NCI-H510A (cell line): ENCODE results near the gene THEMIS2.
A peak's percentile ranks its signal among the peaks of the same experiment; 100 is the strongest.

Experiments
- DNase-seq: peaks from one replicate; lab custom pipeline; 2025; lab: John Stamatoyannopoulos, UW

THEMIS2 gene

DNA sequence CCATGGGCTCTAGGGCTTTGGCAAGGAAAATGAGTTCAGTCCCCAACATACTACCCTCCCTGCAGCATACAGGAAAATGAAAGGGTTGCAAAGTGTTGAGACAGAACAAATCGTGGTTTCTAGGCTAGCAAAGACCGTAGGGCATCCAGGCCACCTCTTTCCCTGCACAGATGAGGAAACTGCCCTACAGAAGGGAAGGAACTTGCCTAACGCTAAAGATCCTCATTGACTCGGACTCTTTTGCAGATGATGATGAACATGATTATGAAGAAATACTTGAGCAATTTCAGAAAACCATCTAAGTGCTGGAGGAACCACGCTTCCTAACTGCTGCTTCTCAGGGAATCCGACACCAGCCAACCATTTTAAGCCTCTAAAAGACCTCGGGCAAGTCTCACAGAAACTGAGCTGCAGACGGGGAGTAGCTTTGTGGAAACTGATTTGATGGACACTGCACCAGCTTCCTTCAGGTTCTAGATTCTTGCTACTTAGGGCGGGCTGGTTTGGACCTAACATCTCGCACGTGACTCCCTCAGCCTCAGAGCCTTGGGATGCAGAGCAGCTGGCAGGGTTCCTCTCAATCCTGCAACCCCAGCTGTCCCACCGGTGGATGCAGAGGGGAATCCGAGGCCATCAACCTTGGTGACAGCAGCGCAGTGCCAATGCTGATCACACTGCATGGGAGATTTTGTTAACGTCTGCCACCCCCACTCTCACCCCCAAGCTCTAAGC lies 13.4 kb downstream of the THEMIS2 start:
- no peak for DNase-seq

GRCh38 chr1:27886353-27886679 lies 14.0 kb downstream of the THEMIS2 start:
- DNase-seq: no peak

DNA sequence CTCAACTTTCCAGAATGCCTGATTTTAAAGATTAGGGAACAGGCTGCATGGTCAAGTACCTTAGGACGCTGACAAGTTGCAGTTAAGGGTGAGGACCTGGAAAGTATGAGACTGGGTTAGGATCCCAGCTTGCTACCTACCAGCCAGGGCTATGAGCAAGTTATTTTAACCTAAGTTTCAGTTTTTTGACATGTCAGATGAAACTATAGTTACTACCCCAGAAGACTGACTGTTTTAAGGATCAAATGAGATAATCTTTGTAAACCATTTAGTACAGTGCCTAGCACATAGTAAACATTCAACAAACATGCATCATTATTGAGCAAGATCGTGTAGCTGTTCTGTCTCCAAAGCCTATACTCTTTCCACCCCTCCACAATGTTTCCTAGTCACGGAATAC lies 14.4 kb downstream of the THEMIS2 start:
- no peak for DNase-seq

GRCh38 chr1:27887215-27888021 lies 15.1 kb downstream of the THEMIS2 start:
- DNase-seq: no peak

DNA sequence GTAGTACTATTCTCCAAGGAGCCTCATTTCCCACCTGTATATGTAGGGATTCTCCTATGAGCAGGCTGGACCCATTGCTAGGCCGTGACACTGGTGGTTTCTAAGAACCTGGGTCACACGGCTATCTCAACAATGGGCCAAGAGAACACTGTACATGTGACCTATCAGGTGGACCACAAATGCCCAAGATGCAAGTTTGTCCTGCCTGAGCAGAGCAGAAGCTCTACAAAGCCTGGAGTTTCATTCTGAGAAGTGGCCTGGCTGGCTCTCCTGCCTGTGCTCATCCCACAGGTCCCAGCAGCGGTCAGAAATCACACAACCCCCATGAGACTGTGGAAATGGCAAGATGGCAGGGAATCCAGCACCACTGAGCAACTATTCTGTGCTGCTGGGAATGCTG lies 17.2 kb downstream of the THEMIS2 start:
- DNase-seq: no peak

GRCh38 chr1:27891196-27891889 lies 19.0 kb downstream of the THEMIS2 start:
- DNase-seq: no peak

- DNase-seq: no peak
These were observed 22.2 kb downstream of the THEMIS2 start for GRCh38 chr1:27894521-27894920.

- no peak for DNase-seq
These were observed 34.4 kb downstream of the THEMIS2 start for GRCh38 chr1:27906759-27907158.

- no peak for DNase-seq
These were observed 40.1 kb downstream of the THEMIS2 start for GRCh38 chr1:27912429-27912828.

DNA sequence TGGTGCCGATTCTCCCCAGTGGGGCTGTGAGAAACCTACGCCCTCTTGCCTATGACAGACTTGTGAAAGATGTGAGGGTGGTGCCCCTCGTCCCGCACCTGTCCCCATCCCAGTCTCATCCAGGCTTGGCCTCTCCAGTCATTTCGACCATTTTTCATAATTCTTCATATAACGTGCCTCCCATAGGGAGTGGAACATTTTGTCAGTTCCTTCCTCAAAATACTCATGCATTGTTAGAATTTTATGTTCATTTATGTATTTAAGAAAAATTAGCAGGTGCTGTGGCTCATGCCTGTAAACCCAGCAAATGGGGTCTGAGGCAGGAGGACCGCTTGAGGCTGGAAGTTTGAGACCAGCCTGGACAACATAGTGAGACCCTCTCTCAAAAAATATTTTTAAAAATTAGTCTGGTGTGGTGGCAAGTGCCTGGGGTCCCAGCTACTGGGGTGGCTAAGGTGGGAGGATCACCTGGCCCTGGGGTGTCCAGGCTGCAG lies 42.8 kb downstream of the THEMIS2 start:
- DNase-seq: no peak

GRCh38 chr1:27922272-27922671 lies 49.9 kb downstream of the THEMIS2 start:
- DNase-seq: no peak

DNA sequence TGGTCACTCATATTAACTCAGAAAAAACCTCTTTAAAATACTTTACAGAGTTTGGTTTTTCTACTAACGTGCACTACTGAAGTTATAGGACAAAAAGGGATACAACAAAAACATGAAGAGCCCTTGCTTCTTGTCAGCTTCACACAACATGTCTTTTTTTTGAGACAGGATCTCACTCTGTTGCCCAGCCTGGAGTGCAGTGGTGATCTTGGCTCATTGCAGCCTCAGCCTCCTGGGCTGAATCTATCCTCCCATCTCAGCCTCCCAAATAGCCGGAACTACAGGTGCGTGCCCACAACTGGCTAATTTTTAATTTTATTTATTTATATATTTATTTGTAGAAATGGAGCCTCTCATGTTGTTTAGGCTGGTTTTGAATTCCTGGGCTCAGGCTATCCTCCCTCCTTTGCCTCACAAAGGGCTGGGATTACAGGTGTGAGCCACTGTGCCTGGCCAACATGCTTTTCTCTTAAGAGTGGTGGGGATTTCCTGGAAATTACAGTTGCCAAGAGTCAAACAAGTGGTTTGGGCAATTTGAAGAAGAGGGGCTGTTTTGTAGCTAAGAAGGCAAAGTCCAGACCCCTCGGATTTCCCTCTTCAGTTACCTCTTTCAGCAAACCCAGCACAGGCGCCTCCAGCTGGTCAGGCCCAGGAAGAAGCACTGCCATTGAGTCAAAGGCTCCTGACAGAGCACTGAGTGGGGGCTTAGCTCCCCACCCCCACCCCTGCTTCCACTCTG lies 56.0 kb downstream of the THEMIS2 start:
- no peak for DNase-seq

- DNase-seq: no peak
These were observed 58.8 kb downstream of the THEMIS2 start for GRCh38 chr1:27931184-27931583.

DNA sequence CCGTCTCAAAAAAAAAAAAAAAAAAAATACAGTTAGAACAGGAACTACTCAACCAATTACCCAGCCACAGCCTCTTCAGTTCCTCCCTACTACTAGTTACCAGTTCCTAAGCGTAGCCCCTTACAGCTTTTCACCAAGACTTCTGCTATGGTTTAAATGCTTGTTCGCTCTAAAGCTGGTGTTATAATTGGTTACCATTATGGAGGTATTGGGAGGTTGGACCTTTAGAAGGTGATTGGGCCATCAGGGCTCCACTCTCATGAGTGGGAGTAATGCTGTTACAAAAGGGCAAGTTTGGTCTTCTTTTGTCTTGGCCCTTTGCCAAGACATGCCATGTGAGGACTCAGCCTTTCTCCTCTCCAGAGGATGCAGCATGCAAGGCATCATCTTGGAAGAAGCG lies 59.4 kb downstream of the THEMIS2 start:
- DNase-seq: no peak

- peak; percentile 87 for DNase-seq
These were observed 62.6 kb downstream of the THEMIS2 start, which contains the start of gene SMPDL3B for GRCh38 chr1:27934818-27935549. Gene SMPDL3B (plus strand): TSS chr1:27935000. CDS start chr1:27935184, 184 bp downstream.

GRCh38 chr1:27935721-27936120 lies 63.4 kb downstream of the THEMIS2 start:
- no peak for DNase-seq
